Kidney (tissue), 14 donors: Measurements from ENCODE around the gene HS3ST2. TPM values are rescaled to one million over a fixed set of nuclear protein-coding genes. Genes with fewer than 3 reads are reported as not detected.

Experiments used
- DNase-seq, 5 donors: peaks; one replicate each; pipeline ENCODE4 v3.0.0-alpha.2; 2013 to 2020
- FAIRE-seq: peaks from 2 replicates; lab custom pipeline; 2012; peaks lifted over from hg19 to GRCh38; lab: Jason Lieb, UNC
- H3K27ac ChIP-seq, 2 donors: one replicate each; pipeline ENCODE4 v1.7.0; 2013; ENCODE audit warnings: low read depth in 2 of 2, low read length in 2 of 2, inconsistent platforms in 1 of 2
- H3K27me3 ChIP-seq: one replicate; pipeline ENCODE4 v1.7.1; 2013; ENCODE audit warnings: low read length, inconsistent platforms; ENCODE audit not compliant: control insufficient read depth, insufficient read depth
- H3K36me3 ChIP-seq, 3 donors: one replicate each; pipeline versions ENCODE4 v1.7.0 to v1.7.1; 2013; ENCODE audit warnings: low read length in 3 of 3, control low read depth in 1 of 3, inconsistent platforms in 1 of 3; ENCODE audit not compliant: insufficient read depth in 3 of 3, control insufficient read depth in 2 of 3
- H3K4me1 ChIP-seq, 3 donors: one replicate each; pipeline versions ENCODE4 v1.7.0 to v1.7.1; 2013; ENCODE audit warnings: low read length in 3 of 3, inconsistent platforms in 1 of 3, low read depth in 1 of 3; ENCODE audit not compliant: control insufficient read depth in 2 of 3, insufficient read depth in 2 of 3
- H3K4me3 ChIP-seq, 3 donors: one replicate each; pipeline versions ENCODE4 v1.7.0 to v1.8.1; 2013; ENCODE audit warnings: low read length in 3 of 3, control low read depth in 1 of 3, inconsistent platforms in 1 of 3
- H3K9ac ChIP-seq, 3 donors: one replicate each; pipeline versions ENCODE4 v1.7.0 to v1.7.1; 2013; ENCODE audit warnings: low read length in 3 of 3, control low read depth in 1 of 3, inconsistent platforms in 1 of 3
- H3K9me3 ChIP-seq, 3 donors: one replicate each; pipeline versions ENCODE4 v1.7.0 to v1.7.1; 2013; ENCODE audit warnings: low read length in 3 of 3, control low read depth in 1 of 3, inconsistent platforms in 1 of 3; ENCODE audit not compliant: control insufficient read depth in 2 of 3, insufficient read depth in 1 of 3
- CTCF ChIP-seq: IDR thresholded peaks from 3 replicates; pipeline ENCODE4 v1.5.1; 2012; ENCODE audit warnings: mild to moderate bottlenecking, moderate library complexity, borderline replicate concordance; ENCODE audit not compliant: insufficient read depth; ENCODE audit errors: extremely low read depth
- intact Hi-C: fragments of 100-400 bp; cut with DNase I; formaldehyde crosslinking; loops from one replicate; pipeline ENCODE4 v1.11.1; 2022
- polyA plus RNA-seq: library from polyadenylated mRNA; stranded (reverse); fragments of 350-450 nt; fragmentation: Illumina TruSeq; extraction: RNeasy Lipid Tissue Mini Kit (QIAGEN cat#74804); gene quantifications from one replicate; pipeline ENCODE4 v1.2.3, GENCODE V29; 2014; ENCODE audit warnings: low read depth, low replicate concordance; ENCODE audit not compliant: insufficient read depth
- total RNA-seq: library from RNA; stranded (reverse); fragmentation: NEBNext Ultra II Directional; extraction: Animal tissue kit (Norgen Biotek cat#: 25700); gene quantifications from one replicate; pipeline ENCODE4 v1.2.1, GENCODE V29; 2021
- donor health status: control.
- donor health status: control.
- donor health status: control.
- donor health status: control.
- donor health status: control.
- donor health status: DM: yes; HTN: yes; CAD: no.
- donor health status: Normal renal cell carcinoma (clear cell type).

Gene HS3ST2
- total and polyA plus RNA-seq, 2 donors from 2014 or later, result 1.5 TPM; not detected in 1

- H3K27me3 ChIP-seq, result no peaks in the 10 kb centered on the region
- DNase-seq, result no peak
- intact Hi-C loops, result no loop called here
- H3K9ac ChIP-seq, result no peak overlapping the region
- no peaks in the 10 kb centered on the region for H3K36me3 ChIP-seq
- no peak for FAIRE-seq
- no peak overlapping the region for H3K27ac ChIP-seq
- no peaks in the 10 kb centered on the region for H3K4me1 ChIP-seq
- no peak overlapping the region for H3K4me3 ChIP-seq
- TF ChIP-seq CTCF, result no peak
- no peaks in the 10 kb centered on the region for H3K9me3 ChIP-seq
Observed at GRCh38 chr16:22901563-22901962, 87.6 kb downstream of the HS3ST2 start.

GRCh38 chr16:22903716-22904115, 89.8 kb downstream of the HS3ST2 start:
- Histone ChIP-seq H3K4me3 (no peak overlapping the region), H3K9me3 (no peaks in the 10 kb centered on the region), H3K27me3 (no peaks in the 10 kb centered on the region), H3K9ac (no peak overlapping the region), H3K36me3 (no peaks in the 10 kb centered on the region), H3K27ac (no peak overlapping the region), H3K4me1 (no peaks in the 10 kb centered on the region)
- no peak for FAIRE-seq
- intact Hi-C loops, result no loop called here
- TF ChIP-seq CTCF, result no peak
- DNase-seq, result no peak

GRCh38 chr16:22912654-22913053, 98.7 kb downstream of the HS3ST2 start:
- no peaks in the 10 kb centered on the region for H3K4me1 ChIP-seq
- H3K36me3 ChIP-seq, result no peaks in the 10 kb centered on the region
- no peak for TF ChIP-seq CTCF
- FAIRE-seq, result no peak
- H3K27ac ChIP-seq, result no peak overlapping the region
- no peak for DNase-seq
- intact Hi-C loops, result no loop called here
- no peak overlapping the region for H3K9ac ChIP-seq
- no peaks in the 10 kb centered on the region for H3K9me3 ChIP-seq
- H3K27me3 ChIP-seq, result no peaks in the 10 kb centered on the region
- H3K4me3 ChIP-seq, result no peak overlapping the region

GRCh38 chr16:22915003-22915402, 101.0 kb downstream of the HS3ST2 start:
- no peak for TF ChIP-seq CTCF
- H3K27ac ChIP-seq, result no peak overlapping the region
- H3K9ac ChIP-seq, result no peak overlapping the region
- DNase-seq (no peak), FAIRE-seq (no peak)
- H3K9me3 ChIP-seq, result no peaks in the 10 kb centered on the region
- intact Hi-C loops, result no loop called here
- H3K4me3 ChIP-seq, result no peak overlapping the region
- H3K27me3 ChIP-seq, result no peaks in the 10 kb centered on the region
- no peaks in the 10 kb centered on the region for H3K4me1 ChIP-seq
- no peaks in the 10 kb centered on the region for H3K36me3 ChIP-seq
